ENCODE data around the gene ZFPM1. TPM values are rescaled to one million over a fixed set of nuclear protein-coding genes. Genes with fewer than 3 reads are reported as not detected.

The ZFPM1 gene
- total and polyA plus RNA-seq, 2 of the 8 experiments (the other 6 are each of a cell fraction or from before 2014, with no cell fraction given): 0.74 to 4.8 TPM

GRCh38 chr16:88503374-88503770 lies 50.3 kb downstream of the ZFPM1 start:
- Histone ChIP-seq H2AK5ac (ENCODE audit: low read depth, low read length) (no peak overlapping the region), H3K27ac (ENCODE audit: low read depth, low read length) (no peak overlapping the region), H3K4me1 (replicated peaks in 1 of 4; ENCODE audit: control insufficient read depth in 3 of 4, insufficient read depth in 4 of 4, low read length in 3 of 4) (no peaks in the 10 kb centered on the region; a peak in 1 of 7 replicates), H2BK15ac (ENCODE audit: low read length) (no peak overlapping the region), H3K56ac (replicated peaks; ENCODE audit: insufficient read length, low read depth, low read length) (no peak overlapping the region), H3K23ac (ENCODE audit: insufficient read length) (no peak overlapping the region), H4K91ac (replicated peaks; ENCODE audit: insufficient read length, low read length) (no peak overlapping the region), H2BK12ac (ENCODE audit: low read depth, low read length) (no peak overlapping the region), H4K8ac (ENCODE audit: extremely low read depth, insufficient read depth, low read length) (no peak overlapping the region), H2BK5ac (ENCODE audit: low read depth, low read length) (no peak overlapping the region), H3K14ac (ENCODE audit: insufficient read length) (no peak overlapping the region), H3K4me2 (ENCODE audit: insufficient read depth in 1 of 2, low read depth in 2 of 2, low read length in 2 of 2) (no peak overlapping the region), H3K36me3 (ENCODE audit: control insufficient read depth in 2 of 4, insufficient read depth in 4 of 4, low read length in 3 of 4) (no peaks in the 10 kb centered on the region), H4K5ac (ENCODE audit: insufficient read length, low read depth, low read length) (no peak overlapping the region), H3K23me2 (ENCODE audit: low read depth, low read length) (no peaks in the 10 kb centered on the region), H3K4me3 (ENCODE audit: extremely low read depth in 1 of 4, insufficient read depth in 2 of 4, low read depth in 3 of 4, low read length in 4 of 4) (no peak overlapping the region), H4K20me1 (replicated peaks in 1 of 2; ENCODE audit: control insufficient read depth in 1 of 2, insufficient read depth in 2 of 2, low read length in 2 of 2) (peaks cover 0 to 4% of the 10 kb centered on the region in 2 experiments), H3K18ac (ENCODE audit: extremely low read depth, low read length) (no peak overlapping the region), H3K9ac (replicated peaks in 1 of 4; ENCODE audit: extremely low read depth in 1 of 4, low read depth in 3 of 4, low read length in 3 of 4) (no peak overlapping the region), H3K79me1 (ENCODE audit: low read depth, low read length) (no peaks in the 10 kb centered on the region), H3K4ac (replicated peaks; ENCODE audit: insufficient read length, low read depth, low read length) (no peak overlapping the region), H3K79me2 (ENCODE audit: control insufficient read depth in 1 of 2, insufficient read depth in 2 of 2, low read length in 2 of 2) (no peaks in the 10 kb centered on the region), H2BK120ac (replicated peaks; ENCODE audit: low read depth, low read length) (no peak overlapping the region), H3K27me3 (replicated peaks in 1 of 4; ENCODE audit: control insufficient read depth in 3 of 4, extremely low read depth in 1 of 4, insufficient read depth in 3 of 4, low read length in 3 of 4) (no peaks in the 10 kb centered on the region), H2BK20ac (ENCODE audit: low read length) (no peak overlapping the region), H2AFZ (ENCODE audit: low read length) (no peak overlapping the region), H3K9me3 (ENCODE audit: insufficient read depth in 2 of 2, low read depth in 1 of 2, low read length in 1 of 2) (no peaks in the 10 kb centered on the region)
- WGBS, 2 experiments (ENCODE audit: extremely low coverage in 1 of 2, insufficient coverage in 1 of 2, insufficient read length in 1 of 2, insufficient replicate concordance in 2 of 2, low coverage in 1 of 2, low lambda C conversion rate in 2 of 2, missing lambda C conversion rate in 1 of 2): 89% methylated on average over 9 of the region's 10 CpGs; no CpG with 5 or more reads in 1 of the 2 experiments
- DNase-seq (ENCODE audit: low read depth in 1 of 2, low spot score in 2 of 2): no peak
- FAIRE-seq: no peak
- ChIA-PET CTCF (ENCODE audit: partially characterized antibody) (interaction anchor here (1.1 kb wide), 1 partner anchor 54 kb away, joined by 3 read pairs; no protein-coding TSS in a partner anchor), POLR2A (ENCODE audit: partially characterized antibody) (no interaction called here)
- TF ChIP-seq KDM5A (IDR thresholded peaks at IDR 0.05; ENCODE audit: low read length) (no peak), SIRT6 (IDR thresholded peaks at IDR 0.05; ENCODE audit: low read length) (no peak), EP300 (IDR thresholded peaks at IDR 0.05; ENCODE audit: borderline replicate concordance in 1 of 2, low read depth in 2 of 2, low read length in 2 of 2) (no peak), TCF12 (IDR thresholded peaks at IDR 0.05; ENCODE audit: low read depth, low read length) (no peak), POU5F1 (IDR thresholded peaks at IDR 0.05; ENCODE audit: low read depth, low read length) (no peak), CEBPB (IDR thresholded peaks at IDR 0.05; ENCODE audit: low read depth, low read length) (no peak), ATF2 (IDR thresholded peaks at IDR 0.05; ENCODE audit: low read length) (no peak), KDM1A (IDR thresholded peaks at IDR 0.05; ENCODE audit: borderline replicate concordance, low read length) (no peak), RNF2 (IDR thresholded peaks at IDR 0.05; ENCODE audit: borderline replicate concordance, low read depth, low read length, missing control alignments, poor library complexity, severe bottlenecking) (no peak), RXRA (IDR thresholded peaks at IDR 0.05; ENCODE audit: insufficient read depth, low read depth, low read length) (no peak), CHD1 (IDR thresholded peaks at IDR 0.05; ENCODE audit: low read depth, low read length) (no peak), NRF1 (IDR thresholded peaks at IDR 0.05; ENCODE audit: low read depth, low read length) (no peak), GTF2F1 (IDR thresholded peaks at IDR 0.05; ENCODE audit: borderline replicate concordance, low read depth, low read length) (no peak)
